ENCODE data around the gene ITM2C.

ITM2C gene

GRCh38 chr2:230901006-230901405 lies 36.3 kb downstream of the ITM2C start:
- WGBS (ENCODE audit: extremely low coverage, insufficient coverage, insufficient read length) = no CpG with 5 or more reads among the region's 5 CpGs
- no peak overlapping the region for H3K4me2 ChIP-seq (ENCODE audit: low read length)
- H3K79me2 ChIP-seq (ENCODE audit: control insufficient read depth, insufficient read depth, low read length, poor library complexity) = no peaks in the 10 kb centered on the region
- H3K23ac ChIP-seq (ENCODE audit: low read length) = no peak overlapping the region
- no peak overlapping the region for H3K18ac ChIP-seq (ENCODE audit: low read length)
- no peak overlapping the region for H2BK120ac ChIP-seq (ENCODE audit: insufficient read depth, low read length, poor library complexity)
- H3K9me3 ChIP-seq (ENCODE audit: insufficient read depth, low read depth, low read length) = peaks cover 4% of the 10 kb centered on the region
- H4K12ac ChIP-seq (ENCODE audit: low read depth, low read length) = no peak overlapping the region
- DNase-seq = no peak
- no peak overlapping the region for H2BK5ac ChIP-seq (ENCODE audit: low read depth, low read length, poor library complexity)
- H2AK5ac ChIP-seq (ENCODE audit: low read length) = no peak overlapping the region
- H4K8ac ChIP-seq (ENCODE audit: low read depth, low read length) = no peak overlapping the region
- no peak overlapping the region for H4K91ac ChIP-seq (ENCODE audit: low read depth, low read length)
- no peak overlapping the region for H2BK12ac ChIP-seq (ENCODE audit: low read length)
- no peaks in the 10 kb centered on the region for H3K27me3 ChIP-seq (ENCODE audit: insufficient read depth, low read length)
- H3K14ac ChIP-seq (ENCODE audit: low read length) = no peak overlapping the region
- H3K79me1 ChIP-seq (ENCODE audit: low read length) = no peaks in the 10 kb centered on the region
- no peak overlapping the region for H3K4ac ChIP-seq (ENCODE audit: low read depth, low read length)
- H3K4me3 ChIP-seq (ENCODE audit: low read depth, low read length) = no peak overlapping the region
- H3K36me3 ChIP-seq (ENCODE audit: control insufficient read depth in 1 of 2, insufficient read depth in 2 of 2, low read length in 2 of 2) = no peaks in the 10 kb centered on the region
- no peak overlapping the region for H3K27ac ChIP-seq (ENCODE audit: low read depth, low read length)
- H3K9ac ChIP-seq (ENCODE audit: low read length) = no peak overlapping the region
- H2AFZ ChIP-seq (ENCODE audit: insufficient read depth, low read length, poor library complexity) = no peak overlapping the region
- H3K4me1 ChIP-seq (ENCODE audit: control insufficient read depth in 1 of 2, insufficient read depth in 2 of 2, low read length in 2 of 2) = peaks cover 8 to 12% of the 10 kb centered on the region in 2 experiments

DNA sequence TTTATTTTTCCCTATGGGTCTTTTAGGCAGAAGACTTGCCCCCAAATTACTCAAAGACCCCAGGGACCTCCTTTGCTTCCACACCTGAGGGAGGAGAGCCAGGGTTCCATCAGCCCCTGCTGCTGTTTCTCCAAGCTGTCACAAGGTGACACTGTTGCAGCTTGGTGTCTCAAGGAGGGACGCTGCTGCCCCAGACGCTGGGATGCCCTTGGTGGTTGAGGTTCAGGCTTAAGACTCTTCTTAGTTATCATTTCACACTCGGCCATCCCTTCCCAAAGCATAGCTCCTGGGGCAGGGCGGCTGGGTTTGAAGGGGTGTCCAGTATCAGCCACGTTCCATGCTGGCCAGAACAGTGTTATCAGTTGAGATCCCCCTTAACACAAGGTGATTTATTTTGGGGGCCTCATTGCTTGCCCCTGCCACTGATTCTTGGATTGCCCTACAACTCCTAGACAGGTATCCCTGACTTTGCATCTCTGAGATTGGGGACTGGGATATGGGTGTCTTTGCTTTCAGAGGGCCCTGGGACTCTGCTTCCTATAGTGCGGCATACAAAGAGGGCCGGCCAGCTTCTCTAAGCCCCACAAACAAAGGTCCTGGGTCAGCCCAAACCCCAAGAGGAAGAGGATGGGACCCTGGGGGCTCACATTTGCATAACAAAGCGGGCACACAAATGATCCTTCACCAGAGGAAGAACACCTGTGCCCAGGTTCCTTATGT lies 37.6 kb downstream of the ITM2C start:
- H4K8ac ChIP-seq (ENCODE audit: low read depth, low read length) = no peak overlapping the region
- no CpG with 5 or more reads among the region's 8 CpGs for WGBS (ENCODE audit: extremely low coverage, insufficient coverage, insufficient read length)
- no peak overlapping the region for H3K23ac ChIP-seq (ENCODE audit: low read length)
- H3K4me1 ChIP-seq (ENCODE audit: control insufficient read depth in 1 of 2, insufficient read depth in 2 of 2, low read length in 2 of 2) = peaks cover 8 to 12% of the 10 kb centered on the region in 2 experiments
- H3K9me3 ChIP-seq (ENCODE audit: insufficient read depth, low read depth, low read length) = peaks cover 4% of the 10 kb centered on the region
- H2BK120ac ChIP-seq (ENCODE audit: insufficient read depth, low read length, poor library complexity) = no peak overlapping the region
- H3K14ac ChIP-seq (ENCODE audit: low read length) = no peak overlapping the region
- no peak overlapping the region for H3K27ac ChIP-seq (ENCODE audit: low read depth, low read length)
- no peak overlapping the region for H2BK12ac ChIP-seq (ENCODE audit: low read length)
- DNase-seq = peak; percentile 51 to 63
- H3K27me3 ChIP-seq (ENCODE audit: insufficient read depth, low read length) = no peaks in the 10 kb centered on the region
- no peak overlapping the region for H2AFZ ChIP-seq (ENCODE audit: insufficient read depth, low read length, poor library complexity)
- no peak overlapping the region for H4K12ac ChIP-seq (ENCODE audit: low read depth, low read length)
- H3K4me3 ChIP-seq (ENCODE audit: low read depth, low read length) = no peak overlapping the region
- H3K18ac ChIP-seq (ENCODE audit: low read length) = no peak overlapping the region
- no peak overlapping the region for H2AK5ac ChIP-seq (ENCODE audit: low read length)
- H3K79me2 ChIP-seq (ENCODE audit: control insufficient read depth, insufficient read depth, low read length, poor library complexity) = no peaks in the 10 kb centered on the region
- no peak overlapping the region for H3K9ac ChIP-seq (ENCODE audit: low read length)
- no peaks in the 10 kb centered on the region for H3K79me1 ChIP-seq (ENCODE audit: low read length)
- no peak overlapping the region for H3K4me2 ChIP-seq (ENCODE audit: low read length)
- no peak overlapping the region for H2BK5ac ChIP-seq (ENCODE audit: low read depth, low read length, poor library complexity)
- H3K36me3 ChIP-seq (ENCODE audit: control insufficient read depth in 1 of 2, insufficient read depth in 2 of 2, low read length in 2 of 2) = no peaks in the 10 kb centered on the region
- H3K4ac ChIP-seq (ENCODE audit: low read depth, low read length) = no peak overlapping the region
- no peak overlapping the region for H4K91ac ChIP-seq (ENCODE audit: low read depth, low read length)

- Histone ChIP-seq H3K27me3 (ENCODE audit: insufficient read depth, low read length) (no peaks in the 10 kb centered on the region), H3K4me2 (ENCODE audit: low read length) (no peak overlapping the region)
Measured at GRCh38 chr2:230903231-230904150, 38.7 kb downstream of the ITM2C start.

GRCh38 chr2:230904856-230905447 lies 40.2 kb downstream of the ITM2C start:
- Histone ChIP-seq H2BK120ac (ENCODE audit: insufficient read depth, low read length, poor library complexity) (no peak overlapping the region), H3K36me3 (ENCODE audit: control insufficient read depth in 1 of 2, insufficient read depth in 2 of 2, low read length in 2 of 2) (no peaks in the 10 kb centered on the region), H3K27me3 (ENCODE audit: insufficient read depth, low read length) (no peaks in the 10 kb centered on the region), H3K79me2 (ENCODE audit: control insufficient read depth, insufficient read depth, low read length, poor library complexity) (no peaks in the 10 kb centered on the region), H3K9me3 (ENCODE audit: insufficient read depth, low read depth, low read length) (peaks cover 2% of the 10 kb centered on the region), H4K8ac (ENCODE audit: low read depth, low read length) (no peak overlapping the region), H4K91ac (ENCODE audit: low read depth, low read length) (no peak overlapping the region), H3K14ac (ENCODE audit: low read length) (no peak overlapping the region), H2BK12ac (ENCODE audit: low read length) (no peak overlapping the region), H3K4me3 (ENCODE audit: low read depth, low read length) (no peak overlapping the region), H3K18ac (ENCODE audit: low read length) (no peak overlapping the region), H3K4me2 (ENCODE audit: low read length) (no peak overlapping the region), H3K9ac (ENCODE audit: low read length) (no peak overlapping the region), H4K12ac (ENCODE audit: low read depth, low read length) (no peak overlapping the region), H2AK5ac (ENCODE audit: low read length) (no peak overlapping the region), H2BK5ac (ENCODE audit: low read depth, low read length, poor library complexity) (no peak overlapping the region), H2AFZ (ENCODE audit: insufficient read depth, low read length, poor library complexity) (no peak overlapping the region), H3K79me1 (ENCODE audit: low read length) (no peaks in the 10 kb centered on the region), H3K23ac (ENCODE audit: low read length) (no peak overlapping the region), H3K4me1 (ENCODE audit: control insufficient read depth in 1 of 2, insufficient read depth in 2 of 2, low read length in 2 of 2) (peaks cover 8 to 12% of the 10 kb centered on the region in 2 experiments), H3K27ac (ENCODE audit: low read depth, low read length) (no peak overlapping the region), H3K4ac (ENCODE audit: low read depth, low read length) (no peak overlapping the region)
- DNase-seq = no peak
- no CpG with 5 or more reads among the region's 15 CpGs for WGBS (ENCODE audit: extremely low coverage, insufficient coverage, insufficient read length)

More at GRCh38 chr2:230903231-230904150, 38.7 kb downstream of the ITM2C start:
- Histone ChIP-seq H2BK12ac (ENCODE audit: low read length) (no peak overlapping the region), H3K23ac (ENCODE audit: low read length) (no peak overlapping the region), H3K4me1 (ENCODE audit: control insufficient read depth in 1 of 2, insufficient read depth in 2 of 2, low read length in 2 of 2) (peaks cover 8 to 12% of the 10 kb centered on the region in 2 experiments), H4K12ac (ENCODE audit: low read depth, low read length) (no peak overlapping the region), H4K8ac (ENCODE audit: low read depth, low read length) (no peak overlapping the region), H3K14ac (ENCODE audit: low read length) (no peak overlapping the region), H3K4me3 (ENCODE audit: low read depth, low read length) (no peak overlapping the region), H2AK5ac (ENCODE audit: low read length) (no peak overlapping the region), H3K4ac (ENCODE audit: low read depth, low read length) (no peak overlapping the region), H2AFZ (ENCODE audit: insufficient read depth, low read length, poor library complexity) (no peak overlapping the region), H3K9me3 (ENCODE audit: insufficient read depth, low read depth, low read length) (peaks cover 4% of the 10 kb centered on the region), H2BK120ac (ENCODE audit: insufficient read depth, low read length, poor library complexity) (no peak overlapping the region), H3K36me3 (ENCODE audit: control insufficient read depth in 1 of 2, insufficient read depth in 2 of 2, low read length in 2 of 2) (no peaks in the 10 kb centered on the region), H3K27ac (ENCODE audit: low read depth, low read length) (no peak overlapping the region), H2BK5ac (ENCODE audit: low read depth, low read length, poor library complexity) (no peak overlapping the region), H3K79me2 (ENCODE audit: control insufficient read depth, insufficient read depth, low read length, poor library complexity) (no peaks in the 10 kb centered on the region), H4K91ac (ENCODE audit: low read depth, low read length) (no peak overlapping the region), H3K18ac (ENCODE audit: low read length) (no peak overlapping the region), H3K9ac (ENCODE audit: low read length) (no peak overlapping the region), H3K79me1 (ENCODE audit: low read length) (no peaks in the 10 kb centered on the region)
- no peak for DNase-seq
- WGBS (ENCODE audit: extremely low coverage, insufficient coverage, insufficient read length) = no CpG with 5 or more reads among the region's 19 CpGs

All from trophoblast cell (in vitro differentiated cells and primary cell).